ENCODE data around the gene EPAS1. TPM values are rescaled to one million over a fixed set of nuclear protein-coding genes. Genes with fewer than 3 reads are reported as not detected.
A peak's percentile ranks its signal among the peaks of the same experiment; 100 is the strongest.
"Not testable (repeated sequence)": the region's sequence is repeated elsewhere in the genome, so short reads cannot be mapped to it uniquely, and the experiment has no call there.

Gene EPAS1
- total and polyA plus RNA-seq, 5 experiments from 2014 or later = 0.16 to 1.7 (median 1.1) TPM

- H3K27me3 Mint-ChIP-seq = peaks cover 0 to 27% (median 7%) of the 10 kb centered on the region in 5 donors
- ATAC-seq (no peak), DNase-seq (no peak)
- H3K36me3 Mint-ChIP-seq = no peaks in the 10 kb centered on the region
- POLR2A ChIA-PET = interaction anchor here (0.5 kb wide), 1 partner anchor 78 kb away, joined by 3 read pairs; no protein-coding TSS in a partner anchor
- no peak overlapping the region for H3K27ac Mint-ChIP-seq
- peaks cover 0 to 1% (median 0%) of the 10 kb centered on the region in 4 donors for H3K4me1 Mint-ChIP-seq
- peaks cover 0 to 1% (median 0%) of the 10 kb centered on the region in 9 donors for H3K9me3 Mint-ChIP-seq
- H3K4me3 Mint-ChIP-seq = no peak overlapping the region
These were observed 92.8 kb downstream of the EPAS1 start for GRCh38 chr2:46390036-46390435.

GRCh38 chr2:46390901-46391395 lies 93.7 kb downstream of the EPAS1 start:
- Mint-ChIP-seq H3K4me3 (no peak overlapping the region), H3K9me3 (peaks cover 0 to 1% (median 0%) of the 10 kb centered on the region in 9 donors), H3K36me3 (no peaks in the 10 kb centered on the region), H3K27me3 (peaks cover 0 to 27% (median 7%) of the 10 kb centered on the region in 5 donors), H3K27ac (no peak overlapping the region), H3K4me1 (peaks cover 0 to 1% (median 0%) of the 10 kb centered on the region in 4 donors)
- POLR2A ChIA-PET = no interaction called here
- ATAC-seq = no peak
- no peak for DNase-seq

GRCh38 chr2:46392561-46393346 lies 95.5 kb downstream of the EPAS1 start:
- Mint-ChIP-seq H3K4me3 (no peak overlapping the region), H3K27me3 (peaks cover 0 to 27% (median 7%) of the 10 kb centered on the region in 5 donors), H3K27ac (peak overlapping the region in 1 of 10 donors; percentile 51), H3K9me3 (peaks cover 0 to 3% (median 0%) of the 10 kb centered on the region in 9 donors), H3K4me1 (peaks cover 0 to 1% (median 0%) of the 10 kb centered on the region in 4 donors), H3K36me3 (no peaks in the 10 kb centered on the region)
- ATAC-seq (no peak), DNase-seq (no peak)
- POLR2A ChIA-PET = no interaction called here

- POLR2A ChIA-PET = no interaction called here
- H3K36me3 Mint-ChIP-seq = no peaks in the 10 kb centered on the region
- H3K4me1 Mint-ChIP-seq = peaks cover 0 to 1% (median 0%) of the 10 kb centered on the region in 4 donors
- H3K27me3 Mint-ChIP-seq = peaks cover 0 to 27% (median 7%) of the 10 kb centered on the region in 5 donors
- DNase-seq = no peak
- H3K9me3 Mint-ChIP-seq = peaks cover 0 to 3% (median 0%) of the 10 kb centered on the region in 9 donors
- H3K4me3 Mint-ChIP-seq = no peak overlapping the region
- no peak overlapping the region for H3K27ac Mint-ChIP-seq
- no peak for ATAC-seq
These were observed 96.2 kb downstream of the EPAS1 start for GRCh38 chr2:46393347-46393820.

- POLR2A ChIA-PET = no interaction called here
- H3K4me3 Mint-ChIP-seq = no peak overlapping the region
- peaks cover 0 to 27% (median 7%) of the 10 kb centered on the region in 5 donors for H3K27me3 Mint-ChIP-seq
- no peaks in the 10 kb centered on the region for H3K36me3 Mint-ChIP-seq
- peaks cover 0 to 1% (median 0%) of the 10 kb centered on the region in 4 donors for H3K4me1 Mint-ChIP-seq
- peaks cover 0 to 3% (median 0%) of the 10 kb centered on the region in 9 donors for H3K9me3 Mint-ChIP-seq
- no peak for DNase-seq
- H3K27ac Mint-ChIP-seq = no peak overlapping the region
- no peak for ATAC-seq
These were observed 96.7 kb downstream of the EPAS1 start for GRCh38 chr2:46393865-46394264.

- no peak for ATAC-seq
- Mint-ChIP-seq H3K9me3 (peaks cover 0 to 2% (median 0%) of the 10 kb centered on the region in 9 donors), H3K4me1 (peaks cover 0 to 1% (median 0%) of the 10 kb centered on the region in 4 donors), H3K27me3 (peaks cover 0 to 20% (median 7%) of the 10 kb centered on the region in 5 donors), H3K27ac (peak overlapping the region in 1 of 10 donors; percentile 28), H3K36me3 (no peaks in the 10 kb centered on the region), H3K4me3 (no peak overlapping the region)
- POLR2A ChIA-PET = no interaction called here
- DNase-seq = no peak
These were observed 97.7 kb downstream of the EPAS1 start for GRCh38 chr2:46394649-46395510.

GRCh38 chr2:46395730-46396129 lies 98.5 kb downstream of the EPAS1 start:
- DNase-seq, ATAC-seq, H3K9me3 Mint-ChIP-seq, POLR2A ChIA-PET, H3K36me3 Mint-ChIP-seq, H3K27ac Mint-ChIP-seq, H3K4me1 Mint-ChIP-seq, H3K4me3 Mint-ChIP-seq: not testable (repeated sequence)
- H3K27me3 Mint-ChIP-seq = peaks cover 0 to 19% (median 7%) of the 10 kb centered on the region in 5 donors

- DNase-seq (no peak), ATAC-seq (no peak)
- Mint-ChIP-seq H3K36me3 (no peaks in the 10 kb centered on the region), H3K9me3 (peaks cover 0 to 2% (median 0%) of the 10 kb centered on the region in 9 donors), H3K4me3 (no peak overlapping the region), H3K4me1 (no peaks in the 10 kb centered on the region), H3K27me3 (no peaks in the 10 kb centered on the region), H3K27ac (no peak overlapping the region)
- POLR2A ChIA-PET = no interaction called here
These were observed 102.8 kb downstream of the EPAS1 start for GRCh38 chr2:46400016-46400415.

- no peak for DNase-seq
- no peaks in the 10 kb centered on the region for H3K36me3 Mint-ChIP-seq
- no peaks in the 10 kb centered on the region for H3K27me3 Mint-ChIP-seq
- H3K4me3 Mint-ChIP-seq = no peak overlapping the region
- POLR2A ChIA-PET = no interaction called here
- H3K27ac Mint-ChIP-seq = no peak overlapping the region
- ATAC-seq = no peak
- no peaks in the 10 kb centered on the region for H3K4me1 Mint-ChIP-seq
- H3K9me3 Mint-ChIP-seq = no peaks in the 10 kb centered on the region
These were observed 105.7 kb downstream of the EPAS1 start for GRCh38 chr2:46402874-46403273.

- H3K9me3 Mint-ChIP-seq = no peaks in the 10 kb centered on the region
- H3K4me1 Mint-ChIP-seq = peaks cover 0 to 2% (median 0%) of the 10 kb centered on the region in 4 donors
- H3K27ac Mint-ChIP-seq = no peak overlapping the region
- no peaks in the 10 kb centered on the region for H3K36me3 Mint-ChIP-seq
- peaks cover 0 to 3% (median 0%) of the 10 kb centered on the region in 5 donors for H3K27me3 Mint-ChIP-seq
- POLR2A ChIA-PET = no interaction called here
- ATAC-seq (no peak), DNase-seq (no peak)
- H3K4me3 Mint-ChIP-seq = no peak overlapping the region
These were observed 107.1 kb downstream of the EPAS1 start for GRCh38 chr2:46404181-46404759.

GRCh38 chr2:46407852-46408455 lies 110.7 kb downstream of the EPAS1 start:
- peaks cover 0 to 3% (median 0%) of the 10 kb centered on the region in 5 donors for H3K27me3 Mint-ChIP-seq
- peaks cover 0 to 2% (median 0%) of the 10 kb centered on the region in 4 donors for H3K4me1 Mint-ChIP-seq
- no peaks in the 10 kb centered on the region for H3K36me3 Mint-ChIP-seq
- no peak overlapping the region for H3K27ac Mint-ChIP-seq
- no peaks in the 10 kb centered on the region for H3K9me3 Mint-ChIP-seq
- DNase-seq (no peak), ATAC-seq (no peak)
- no peak overlapping the region for H3K4me3 Mint-ChIP-seq
- POLR2A ChIA-PET = no interaction called here

- Mint-ChIP-seq H3K27me3 (peaks cover 0 to 3% (median 0%) of the 10 kb centered on the region in 5 donors), H3K36me3 (peaks cover 0 to 2% (median 0%) of the 10 kb centered on the region in 3 donors), H3K4me1 (peaks cover 0 to 2% (median 0%) of the 10 kb centered on the region in 4 donors), H3K4me3 (no peak overlapping the region), H3K9me3 (peaks cover 0 to 5% (median 1%) of the 10 kb centered on the region in 9 donors), H3K27ac (no peak overlapping the region)
- POLR2A ChIA-PET = no interaction called here
- ATAC-seq (no peak), DNase-seq (no peak)
These were observed 112.5 kb downstream of the EPAS1 start for GRCh38 chr2:46409756-46410155.
